Upper lobe of left lung (tissue), 4 donors: Measurements from ENCODE around the gene BCAS1.

Source experiments
- EP300 ChIP-seq, 4 donors: sonication (generic); formaldehyde crosslinking; IDR thresholded peaks; one replicate each; pipeline ENCODE4 v1.5.1; 2017; ENCODE audit warnings: antibody characterized with exemption in 4 of 4, control low read depth in 2 of 4
- POLR2A ChIP-seq, 4 donors: fragments of 450-650 bp; IDR thresholded peaks; one replicate each; pipeline ENCODE4 v1.5.1; 2016 to 2017; ENCODE audit warnings: antibody characterized with exemption in 4 of 4, mild to moderate bottlenecking in 2 of 4
- POLR2AphosphoS5 ChIP-seq, 2 donors: sonication (generic); formaldehyde crosslinking; IDR thresholded peaks; one replicate each; pipeline ENCODE4 v1.5.1; 2017; ENCODE audit warnings: antibody characterized with exemption in 2 of 2
- TF ChIP-seq, protein P1 (sequence below), 6 experiments: fragments of 450-650 bp in 4 of 6; fragments of 200-600 bp in 2 of 6; sonication (generic) in 2 of 6; IDR thresholded peaks; one replicate each; pipeline ENCODE4 v1.5.1; 2016 to 2019; ENCODE audit warnings: antibody characterized with exemption in 6 of 6

DNA sequence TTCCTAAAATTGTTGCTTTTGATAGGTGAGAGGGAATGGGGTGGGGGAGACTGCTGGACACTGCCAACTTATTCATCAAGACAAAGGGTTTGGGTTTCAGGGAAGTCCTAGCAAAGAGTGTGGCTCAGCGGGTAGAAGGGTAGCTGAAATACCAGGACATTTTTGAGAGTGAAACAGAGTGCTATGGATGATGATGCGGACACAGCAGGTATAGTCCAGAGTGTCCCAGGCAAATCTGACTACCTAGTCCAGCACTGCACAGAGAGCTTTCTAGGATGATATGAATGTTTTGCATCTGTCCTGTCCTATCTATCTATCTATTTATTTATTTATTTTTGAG, 154.3 kb downstream of the BCAS1 start:
- TF ChIP-seq, protein P1, sequence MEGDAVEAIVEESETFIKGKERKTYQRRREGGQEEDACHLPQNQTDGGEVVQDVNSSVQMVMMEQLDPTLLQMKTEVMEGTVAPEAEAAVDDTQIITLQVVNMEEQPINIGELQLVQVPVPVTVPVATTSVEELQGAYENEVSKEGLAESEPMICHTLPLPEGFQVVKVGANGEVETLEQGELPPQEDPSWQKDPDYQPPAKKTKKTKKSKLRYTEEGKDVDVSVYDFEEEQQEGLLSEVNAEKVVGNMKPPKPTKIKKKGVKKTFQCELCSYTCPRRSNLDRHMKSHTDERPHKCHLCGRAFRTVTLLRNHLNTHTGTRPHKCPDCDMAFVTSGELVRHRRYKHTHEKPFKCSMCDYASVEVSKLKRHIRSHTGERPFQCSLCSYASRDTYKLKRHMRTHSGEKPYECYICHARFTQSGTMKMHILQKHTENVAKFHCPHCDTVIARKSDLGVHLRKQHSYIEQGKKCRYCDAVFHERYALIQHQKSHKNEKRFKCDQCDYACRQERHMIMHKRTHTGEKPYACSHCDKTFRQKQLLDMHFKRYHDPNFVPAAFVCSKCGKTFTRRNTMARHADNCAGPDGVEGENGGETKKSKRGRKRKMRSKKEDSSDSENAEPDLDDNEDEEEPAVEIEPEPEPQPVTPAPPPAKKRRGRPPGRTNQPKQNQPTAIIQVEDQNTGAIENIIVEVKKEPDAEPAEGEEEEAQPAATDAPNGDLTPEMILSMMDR (IDR thresholded peaks at IDR 0.05) = no peak
- TF ChIP-seq POLR2A (IDR thresholded peaks at IDR 0.05) (no peak), EP300 (IDR thresholded peaks at IDR 0.05) (no peak), POLR2AphosphoS5 (IDR thresholded peaks at IDR 0.05) (no peak)
